Stimulated activated CD4-positive, alpha-beta T cell treated with anti-CD3 and anti-CD28 coated beads, Interleukin-2, amount 100 ng/mL, for 24 hours (primary cell): ENCODE measurements around the gene HOXD12.
A peak's percentile ranks its signal among the peaks of the same experiment; 100 is the strongest.

Experiments
- DNase-seq, 2 donors: peaks; one replicate each; pipeline ENCODE4 v3.0.0-alpha.2; 2020

HOXD12 gene

GRCh38 chr2:176081376-176081836 lies 18.2 kb upstream of the HOXD12 start:
- DNase-seq, result no peak

GRCh38 chr2:176081837-176082524 lies 17.6 kb upstream of the HOXD12 start:
- DNase-seq, result no peak

GRCh38 chr2:176082525-176082823 lies 17.1 kb upstream of the HOXD12 start:
- no peak for DNase-seq

GRCh38 chr2:176082824-176083751 lies 16.5 kb upstream of the HOXD12 start:
- DNase-seq, result no peak

- no peak for DNase-seq
Measured at GRCh38 chr2:176083796-176084261, 15.8 kb upstream of the HOXD12 start, which contains the start of gene EVX2. Gene EVX2 (minus strand): TSS chr2:176083962. CDS start chr2:176083776, 186 bp downstream.

- no peak for DNase-seq
Measured at GRCh38 chr2:176084611-176085119, 14.9 kb upstream of the HOXD12 start.

GRCh38 chr2:176085120-176085788 lies 14.3 kb upstream of the HOXD12 start:
- no peak for DNase-seq

- no peak for DNase-seq
Measured at GRCh38 chr2:176085861-176086771, 13.5 kb upstream of the HOXD12 start.

GRCh38 chr2:176087330-176088047 lies 12.1 kb upstream of the HOXD12 start:
- DNase-seq, result no peak

- peak in 1 of 2 donors; percentile 46 for DNase-seq
Measured at GRCh38 chr2:176088048-176088936, 11.3 kb upstream of the HOXD12 start.

- no peak for DNase-seq
Measured at GRCh38 chr2:176088937-176089842, 10.4 kb upstream of the HOXD12 start.

GRCh38 chr2:176089843-176090395 lies 9.7 kb upstream of the HOXD12 start:
- no peak for DNase-seq

- no peak for DNase-seq
Measured at GRCh38 chr2:176090862-176091261, 8.7 kb upstream of the HOXD12 start.

GRCh38 chr2:176091329-176092258 lies 8.0 kb upstream of the HOXD12 start:
- DNase-seq, result no peak

- DNase-seq, result no peak
Measured at GRCh38 chr2:176092270-176093144, 7.1 kb upstream of the HOXD12 start, which contains the start of gene HOXD13. Gene HOXD13 (plus strand): TSS chr2:176092721. CDS start chr2:176092891, 170 bp downstream.

GRCh38 chr2:176093145-176093897 lies 6.3 kb upstream of the HOXD12 start:
- DNase-seq, result no peak
